ENCODE data around the gene REV1.

REV1 gene

DNA sequence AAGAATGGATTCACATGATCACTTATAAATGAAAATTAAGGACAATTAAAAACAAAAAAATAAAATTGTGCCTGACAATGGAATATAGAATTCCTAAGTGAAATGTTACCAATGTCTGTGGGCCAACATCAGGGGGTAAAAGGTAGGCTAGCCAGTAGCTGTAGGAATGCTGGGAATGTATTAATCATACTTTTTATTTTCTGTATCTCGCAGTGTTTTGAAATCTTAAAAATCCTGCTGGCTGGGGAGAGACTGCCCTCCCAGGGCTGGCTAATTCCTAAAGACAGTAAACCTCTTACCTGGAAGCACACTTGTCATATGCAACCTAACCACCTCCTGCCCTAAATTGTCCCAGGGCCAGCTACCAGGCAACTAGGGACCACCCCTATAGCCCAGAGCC, 69.8 kb downstream of the REV1 start:
- POLR2A ChIA-PET: no interaction called here
- TF ChIP-seq CTCF (IDR thresholded peaks at IDR 0.05; ENCODE audit: control extremely low read depth, extremely low read depth, low read depth, missing control alignments): no peak
- CTCF ChIA-PET: interaction anchor here (1.1 to 1.4 kb wide), 2 partner anchors 8 to 25 kb away, joined by 3 read pairs; no protein-coding TSS in a partner anchor
- no peak for DNase-seq (ENCODE audit: extremely low spot score)

DNA sequence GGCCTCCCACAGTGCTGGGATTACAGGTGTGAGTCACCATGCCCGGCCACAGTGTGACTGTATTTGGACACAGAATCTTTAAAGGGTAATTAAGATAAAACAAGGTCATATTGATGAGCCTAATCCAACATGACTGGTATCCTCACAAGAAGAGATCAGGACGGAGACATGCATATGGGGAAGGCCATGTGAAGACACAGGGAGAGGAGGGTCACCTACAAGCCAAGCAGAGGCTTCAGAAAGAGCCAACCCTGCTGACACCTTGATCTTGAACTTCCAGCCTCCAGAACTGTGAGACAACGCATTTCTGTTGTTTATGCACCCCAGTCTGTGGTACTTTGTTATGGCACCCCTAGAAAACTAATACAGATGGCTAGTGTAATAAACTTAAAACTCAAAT, 72.4 kb downstream of the REV1 start:
- DNase-seq (ENCODE audit: extremely low spot score): no peak
- CTCF ChIA-PET: no interaction called here
- TF ChIP-seq CTCF (IDR thresholded peaks at IDR 0.05; ENCODE audit: control extremely low read depth, extremely low read depth, low read depth, missing control alignments): no peak
- POLR2A ChIA-PET: interaction anchor here (0.6 kb wide), 1 partner anchor 1584 kb away, joined by 4 read pairs; the partner anchor contains the start of gene RPL31

- ChIA-PET POLR2A (no interaction called here), CTCF (no interaction called here)
- TF ChIP-seq CTCF (IDR thresholded peaks at IDR 0.05; ENCODE audit: control extremely low read depth, extremely low read depth, low read depth, missing control alignments): no peak
- DNase-seq (ENCODE audit: extremely low spot score): no peak
Observed at GRCh38 chr2:99414566-99414965, 75.3 kb downstream of the REV1 start.

- no peak for DNase-seq (ENCODE audit: extremely low spot score)
- ChIA-PET CTCF (no interaction called here), POLR2A (no interaction called here)
- no peak for TF ChIP-seq CTCF (IDR thresholded peaks at IDR 0.05; ENCODE audit: control extremely low read depth, extremely low read depth, low read depth, missing control alignments)
Observed at GRCh38 chr2:99410276-99410675, 79.5 kb downstream of the REV1 start.

DNA sequence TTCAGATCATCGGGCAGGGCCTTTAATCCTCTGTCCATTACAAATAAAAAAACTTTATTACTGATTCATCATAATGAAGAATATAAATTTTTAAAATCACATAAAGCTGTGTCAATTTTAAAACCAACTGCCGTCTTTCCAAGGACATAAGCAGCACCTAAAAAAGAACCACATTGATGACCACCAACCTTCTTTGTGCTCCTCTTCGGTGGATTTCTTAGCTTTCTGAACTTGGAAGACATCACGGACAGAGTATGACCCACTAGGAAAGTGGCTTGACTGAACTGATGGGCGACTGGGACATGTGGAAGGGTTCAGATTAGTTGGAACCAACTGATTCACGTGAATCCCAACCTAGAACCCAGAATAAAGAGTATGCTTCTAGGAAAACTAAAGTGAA, 83.7 kb downstream of the REV1 start:
- no peak for TF ChIP-seq CTCF (IDR thresholded peaks at IDR 0.05; ENCODE audit: control extremely low read depth, extremely low read depth, low read depth, missing control alignments)
- CTCF ChIA-PET: interaction anchor here (1.3 kb wide), 1 partner anchor 41 kb away, joined by 3 read pairs; no protein-coding TSS in a partner anchor
- POLR2A ChIA-PET: no interaction called here
- DNase-seq (ENCODE audit: extremely low spot score): no peak

DNA sequence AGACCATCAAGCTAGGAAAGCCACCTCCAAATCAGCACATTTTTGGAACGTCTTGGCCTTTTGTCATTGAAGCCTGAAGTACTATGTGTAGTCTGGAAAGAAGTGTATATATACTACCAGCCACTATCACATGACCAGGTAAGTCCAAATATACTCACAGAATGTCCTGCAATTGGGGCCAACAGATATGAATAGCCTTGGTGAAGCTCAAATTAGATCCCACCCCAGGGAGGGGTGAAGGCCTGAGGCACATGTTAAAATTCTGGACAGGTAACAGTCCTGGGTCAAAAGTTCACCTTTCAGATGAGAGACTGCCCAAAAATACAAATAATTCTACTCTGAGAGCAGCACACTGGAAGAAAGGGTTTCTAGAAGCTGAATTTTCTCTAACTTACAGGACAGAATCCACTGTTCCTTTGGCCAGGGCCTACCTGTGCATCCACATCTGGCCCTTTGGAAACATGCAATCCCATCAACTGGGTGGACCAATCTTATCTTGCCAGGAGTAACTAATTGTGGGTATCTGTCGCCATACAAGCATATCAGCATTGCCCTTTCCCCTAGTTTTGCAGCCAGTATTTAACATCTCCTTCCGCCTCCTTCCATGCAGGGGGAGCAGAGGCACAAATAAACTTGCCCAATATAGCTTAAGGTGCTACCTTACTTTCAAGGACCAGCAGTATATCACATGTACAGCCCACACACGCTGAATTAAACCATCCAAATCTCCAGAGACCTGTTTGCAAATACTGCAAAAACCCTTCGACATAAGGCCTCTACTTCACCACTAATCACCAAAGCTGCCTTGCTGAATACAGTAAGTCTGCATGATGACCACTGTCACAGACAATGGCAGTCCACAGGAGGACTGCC, 84.8 kb downstream of the REV1 start:
- no peak for DNase-seq (ENCODE audit: extremely low spot score)
- ChIA-PET POLR2A (no interaction called here), CTCF (interaction anchor here (1.2 to 1.3 kb wide), 2 partner anchors 13 to 40 kb away, joined by 3 read pairs; no protein-coding TSS in a partner anchor)
- TF ChIP-seq CTCF (IDR thresholded peaks at IDR 0.05; ENCODE audit: control extremely low read depth, extremely low read depth, low read depth, missing control alignments): no peak

All from GM10248 (cell line).